Ovary (tissue), 3 donors: Measurements from ENCODE around the gene RANBP10.

ENCODE experiments used
- EP300 ChIP-seq: sonication (generic); formaldehyde crosslinking; IDR thresholded peaks from one replicate; pipeline ENCODE4 v1.6.1; 2017; ENCODE audit warnings: antibody characterized with exemption
- POLR2A ChIP-seq: fragments of 450-650 bp; IDR thresholded peaks from one replicate; pipeline ENCODE4 v1.6.1; 2017; ENCODE audit warnings: antibody characterized with exemption, mild to moderate bottlenecking, moderate library complexity
- TF ChIP-seq, protein P1 (sequence below), 3 donors: fragments of 450-650 bp in 2 of 3; fragments of 200-600 bp in 1 of 3; IDR thresholded peaks; one replicate each; pipeline versions ENCODE4 v1.5.1 to v1.8.0; 2016 to 2022; ENCODE audit warnings: antibody characterized with exemption in 3 of 3, mild to moderate bottlenecking in 1 of 3
- donor health status: DM: no; HTN: no; CAD: no.

GRCh38 chr16:67760206-67760955, 46.0 kb downstream of the RANBP10 start:
- no peak for TF ChIP-seq POLR2A
- TF ChIP-seq, protein P1, sequence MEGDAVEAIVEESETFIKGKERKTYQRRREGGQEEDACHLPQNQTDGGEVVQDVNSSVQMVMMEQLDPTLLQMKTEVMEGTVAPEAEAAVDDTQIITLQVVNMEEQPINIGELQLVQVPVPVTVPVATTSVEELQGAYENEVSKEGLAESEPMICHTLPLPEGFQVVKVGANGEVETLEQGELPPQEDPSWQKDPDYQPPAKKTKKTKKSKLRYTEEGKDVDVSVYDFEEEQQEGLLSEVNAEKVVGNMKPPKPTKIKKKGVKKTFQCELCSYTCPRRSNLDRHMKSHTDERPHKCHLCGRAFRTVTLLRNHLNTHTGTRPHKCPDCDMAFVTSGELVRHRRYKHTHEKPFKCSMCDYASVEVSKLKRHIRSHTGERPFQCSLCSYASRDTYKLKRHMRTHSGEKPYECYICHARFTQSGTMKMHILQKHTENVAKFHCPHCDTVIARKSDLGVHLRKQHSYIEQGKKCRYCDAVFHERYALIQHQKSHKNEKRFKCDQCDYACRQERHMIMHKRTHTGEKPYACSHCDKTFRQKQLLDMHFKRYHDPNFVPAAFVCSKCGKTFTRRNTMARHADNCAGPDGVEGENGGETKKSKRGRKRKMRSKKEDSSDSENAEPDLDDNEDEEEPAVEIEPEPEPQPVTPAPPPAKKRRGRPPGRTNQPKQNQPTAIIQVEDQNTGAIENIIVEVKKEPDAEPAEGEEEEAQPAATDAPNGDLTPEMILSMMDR (IDR thresholded peaks at IDR 0.05) = no peak
- TF ChIP-seq EP300 = no peak
